Activated naive CD4-positive, alpha-beta T cell treated with anti-CD3 and anti-CD28 coated beads, Interleukin-2, amount 50 U/mL, for 72 hours (primary cell): ENCODE data around the gene LILRB1. TPM values are rescaled to one million over a fixed set of nuclear protein-coding genes. Genes with fewer than 3 reads are reported as not detected.
"Not testable (repeated sequence)": the region's sequence is repeated elsewhere in the genome, so short reads cannot be mapped to it uniquely, and the experiment has no call there.

Experiments used
- ATAC-seq, 2 donors: fragments of 150-1000 bp; cut with Tn5 transposase; 2 replicates each; pipeline ENCODE4 v1.10.0; 2021; ENCODE audit warnings: mild to moderate bottlenecking in 2 of 2, moderate library complexity in 2 of 2
- DNase-seq, 2 donors: peaks; one replicate each; pipeline ENCODE4 v3.0.0; 2021 to 2022; ENCODE audit warnings: low spot score in 2 of 2
- H3K27ac Mint-ChIP-seq, 2 donors: one replicate each; pipeline ENCODE4 v1.8.0; 2022; ENCODE audit warnings: mild to moderate bottlenecking in 2 of 2, mixed read lengths in 2 of 2
- H3K36me3 Mint-ChIP-seq, 2 donors: one replicate each; pipeline ENCODE4 v1.8.0; 2022; ENCODE audit warnings: mixed read lengths in 2 of 2
- H3K9me3 Mint-ChIP-seq, 2 donors: one replicate each; pipeline ENCODE4 v1.8.0; 2022; ENCODE audit warnings: mixed read lengths in 2 of 2
- total RNA-seq, 2 donors: library from RNA; stranded (reverse); gene quantifications; one replicate each; pipeline ENCODE4 v1.2.3, GENCODE V29; 2022

The LILRB1 gene
- total RNA-seq, 2 donors from 2014 or later, result 0.31 to 0.34 TPM

DNA sequence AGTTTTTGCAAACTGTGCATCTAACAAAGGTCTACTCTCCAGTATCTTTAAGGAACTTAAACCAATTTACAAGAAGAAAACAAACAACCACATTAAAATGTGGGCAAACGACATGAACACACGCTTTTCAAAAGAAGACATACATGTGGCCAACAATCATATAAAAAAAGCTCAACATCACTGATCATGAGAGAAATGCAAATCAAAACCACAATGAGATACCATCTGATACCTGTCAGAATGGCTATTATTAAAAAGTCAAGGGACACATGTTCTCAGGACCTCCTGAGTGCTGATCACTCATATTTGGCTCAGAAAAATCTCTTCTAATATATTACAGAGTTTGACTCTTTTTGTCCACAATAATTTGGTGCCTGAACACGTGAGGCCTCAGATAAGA, 14.2 kb upstream of the LILRB1 start:
- peaks cover 0 to 8% of the 10 kb centered on the region in 2 donors for H3K9me3 Mint-ChIP-seq
- no peaks in the 10 kb centered on the region for H3K36me3 Mint-ChIP-seq
- no peak for ATAC-seq
- H3K27ac Mint-ChIP-seq, result no peak overlapping the region
- DNase-seq, result no peak

- DNase-seq (no peak), ATAC-seq (no peak)
- Mint-ChIP-seq H3K36me3 (no peaks in the 10 kb centered on the region), H3K27ac (no peak overlapping the region), H3K9me3 (peaks cover 0 to 8% of the 10 kb centered on the region in 2 donors)
These were observed 13.3 kb upstream of the LILRB1 start for GRCh38 chr19:54616821-54617560.

- Mint-ChIP-seq H3K36me3 (no peaks in the 10 kb centered on the region), H3K27ac (no peak overlapping the region), H3K9me3 (no peaks in the 10 kb centered on the region)
- no peak for DNase-seq
- ATAC-seq, result no peak
These were observed 9.8 kb upstream of the LILRB1 start for GRCh38 chr19:54620464-54620863.

GRCh38 chr19:54622431-54622830, 7.9 kb upstream of the LILRB1 start:
- no peak overlapping the region for H3K27ac Mint-ChIP-seq
- no peak for DNase-seq
- H3K9me3 Mint-ChIP-seq, result no peaks in the 10 kb centered on the region
- peaks cover 0 to 2% of the 10 kb centered on the region in 2 donors for H3K36me3 Mint-ChIP-seq
- ATAC-seq, result no peak

DNA sequence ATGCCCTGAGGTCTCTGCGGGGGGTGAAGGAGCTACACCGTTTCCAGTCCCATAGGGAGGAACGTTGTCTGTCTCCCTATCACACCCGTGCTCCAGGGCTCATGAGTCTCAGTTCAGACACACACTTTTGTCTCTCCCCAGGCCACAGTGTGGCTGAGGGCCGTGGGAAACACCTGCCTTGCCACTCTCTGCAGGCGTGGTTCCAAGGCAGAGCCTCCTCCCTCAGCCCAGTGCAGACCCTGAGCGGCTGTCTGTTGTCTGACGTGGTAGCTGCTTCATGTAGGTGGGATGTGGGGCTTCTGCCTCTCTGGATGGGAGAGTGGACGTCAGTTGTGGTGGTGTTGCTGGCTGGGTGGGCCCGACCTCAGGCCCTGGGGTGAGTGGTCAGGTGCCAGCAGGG, 6.0 kb upstream of the LILRB1 start:
- not testable (repeated sequence) for ATAC-seq, H3K27ac Mint-ChIP-seq, H3K9me3 Mint-ChIP-seq, H3K36me3 Mint-ChIP-seq, DNase-seq

DNA sequence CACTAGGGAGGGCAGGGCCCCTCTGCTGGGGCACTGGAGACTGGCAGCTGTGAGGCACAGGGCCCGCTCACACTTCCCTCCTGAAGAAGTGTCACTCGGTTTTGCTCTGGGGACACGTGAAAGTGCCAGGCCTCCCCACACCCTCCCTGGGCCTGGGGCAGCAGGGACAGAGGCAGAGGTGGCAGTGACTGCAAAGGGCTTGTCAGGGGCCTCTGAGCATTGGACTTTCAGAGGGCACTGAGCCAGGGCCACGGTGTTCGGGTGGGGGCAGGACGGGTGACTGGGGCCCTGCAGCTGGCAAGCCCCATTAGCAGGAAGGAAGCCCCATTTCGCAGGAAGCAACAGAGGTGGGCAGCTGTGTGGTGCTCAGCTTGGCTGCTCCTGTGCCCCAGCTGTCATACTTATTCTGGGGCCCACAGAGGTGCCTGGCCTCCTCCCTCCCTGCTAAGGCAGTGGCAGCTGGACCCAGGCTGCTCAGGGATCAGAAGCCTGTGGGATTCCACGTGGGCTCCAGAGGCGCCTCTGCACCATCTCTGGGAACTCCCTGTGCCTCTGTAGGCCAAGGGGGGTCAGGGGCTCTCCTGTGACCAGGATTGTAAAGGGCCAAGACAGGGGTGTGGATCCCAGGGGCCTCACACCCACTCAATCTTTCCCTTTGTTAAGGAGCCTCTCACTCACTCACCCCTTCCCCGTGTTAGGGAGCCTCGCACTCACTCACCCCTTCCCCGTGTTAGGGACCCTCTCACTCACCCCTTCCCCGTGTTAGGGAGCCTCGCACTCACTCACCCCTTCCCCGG, 5.2 kb upstream of the LILRB1 start:
- H3K27ac Mint-ChIP-seq, DNase-seq, ATAC-seq, H3K9me3 Mint-ChIP-seq, H3K36me3 Mint-ChIP-seq: not testable (repeated sequence)

- peaks cover 0 to 8% of the 10 kb centered on the region in 2 donors for H3K36me3 Mint-ChIP-seq
- DNase-seq (no peak), ATAC-seq (no peak)
- no peak overlapping the region for H3K27ac Mint-ChIP-seq
- H3K9me3 Mint-ChIP-seq, result no peaks in the 10 kb centered on the region
These were observed 3.5 kb upstream of the LILRB1 start for GRCh38 chr19:54626757-54627156.

- DNase-seq, ATAC-seq, H3K9me3 Mint-ChIP-seq, H3K36me3 Mint-ChIP-seq, H3K27ac Mint-ChIP-seq: not testable (repeated sequence)
These were observed 2.4 kb upstream of the LILRB1 start for GRCh38 chr19:54627912-54628311.

DNA sequence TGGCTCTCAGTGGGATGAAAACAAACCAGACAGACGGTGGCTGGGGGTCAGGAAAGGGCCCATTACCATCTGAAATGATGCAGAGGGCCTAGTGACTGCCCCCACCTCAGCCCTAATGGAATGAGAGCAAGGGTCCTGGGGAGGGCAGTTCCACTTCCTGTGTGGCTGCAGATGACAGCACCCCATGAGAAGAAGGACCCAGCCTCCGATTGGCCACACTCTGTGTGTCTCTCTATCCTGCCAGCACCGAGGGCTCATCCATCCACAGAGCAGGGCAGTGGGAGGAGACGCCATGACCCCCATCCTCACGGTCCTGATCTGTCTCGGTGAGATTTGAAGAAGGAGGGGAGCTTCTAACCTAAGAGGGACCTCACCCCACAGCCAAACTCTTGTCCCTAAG, 498 bp downstream of the LILRB1 start:
- Mint-ChIP-seq H3K36me3 (peaks cover 0 to 8% of the 10 kb centered on the region in 2 donors), H3K27ac (no peak overlapping the region), H3K9me3 (no peaks in the 10 kb centered on the region)
- no peak for ATAC-seq
- DNase-seq, result no peak

DNA sequence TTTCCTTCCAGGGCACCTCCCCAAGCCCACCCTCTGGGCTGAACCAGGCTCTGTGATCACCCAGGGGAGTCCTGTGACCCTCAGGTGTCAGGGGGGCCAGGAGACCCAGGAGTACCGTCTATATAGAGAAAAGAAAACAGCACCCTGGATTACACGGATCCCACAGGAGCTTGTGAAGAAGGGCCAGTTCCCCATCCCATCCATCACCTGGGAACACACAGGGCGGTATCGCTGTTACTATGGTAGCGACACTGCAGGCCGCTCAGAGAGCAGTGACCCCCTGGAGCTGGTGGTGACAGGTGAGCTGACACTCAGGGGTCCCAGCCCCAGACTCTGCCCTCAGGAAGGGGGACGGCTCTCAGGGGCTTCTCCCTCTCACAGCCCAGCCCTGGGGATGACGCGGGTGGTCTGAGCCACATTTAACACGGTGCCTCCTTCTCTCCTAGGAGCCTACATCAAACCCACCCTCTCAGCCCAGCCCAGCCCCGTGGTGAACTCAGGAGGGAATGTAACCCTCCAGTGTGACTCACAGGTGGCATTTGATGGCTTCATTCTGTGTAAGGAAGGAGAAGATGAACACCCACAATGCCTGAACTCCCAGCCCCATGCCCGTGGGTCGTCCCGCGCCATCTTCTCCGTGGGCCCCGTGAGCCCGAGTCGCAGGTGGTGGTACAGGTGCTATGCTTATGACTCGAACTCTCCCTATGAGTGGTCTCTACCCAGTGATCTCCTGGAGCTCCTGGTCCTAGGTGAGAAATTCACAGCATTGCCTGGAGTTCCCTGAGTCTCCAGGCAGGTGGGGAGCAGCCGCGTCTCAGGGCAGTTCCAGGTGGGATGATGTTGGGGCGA, 1.4 kb downstream of the LILRB1 start:
- H3K27ac Mint-ChIP-seq, DNase-seq, H3K9me3 Mint-ChIP-seq, ATAC-seq, H3K36me3 Mint-ChIP-seq: not testable (repeated sequence)

DNA sequence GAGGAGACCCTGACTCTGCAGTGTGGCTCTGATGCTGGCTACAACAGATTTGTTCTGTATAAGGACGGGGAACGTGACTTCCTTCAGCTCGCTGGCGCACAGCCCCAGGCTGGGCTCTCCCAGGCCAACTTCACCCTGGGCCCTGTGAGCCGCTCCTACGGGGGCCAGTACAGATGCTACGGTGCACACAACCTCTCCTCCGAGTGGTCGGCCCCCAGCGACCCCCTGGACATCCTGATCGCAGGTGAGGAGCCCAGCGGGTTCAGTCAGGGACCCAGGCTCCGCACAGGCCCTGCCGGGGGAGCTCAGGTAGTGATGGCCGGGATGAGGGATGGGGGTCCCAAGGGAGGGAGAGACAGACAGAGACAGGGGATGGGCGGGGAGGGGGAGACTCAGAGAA, 2.2 kb downstream of the LILRB1 start:
- H3K36me3 Mint-ChIP-seq, DNase-seq, ATAC-seq, H3K27ac Mint-ChIP-seq, H3K9me3 Mint-ChIP-seq: not testable (repeated sequence)

GRCh38 chr19:54633401-54633800, 3.1 kb downstream of the LILRB1 start:
- Mint-ChIP-seq H3K9me3 (no peaks in the 10 kb centered on the region), H3K36me3 (no peaks in the 10 kb centered on the region), H3K27ac (no peak overlapping the region)
- ATAC-seq (no peak), DNase-seq (no peak)

DNA sequence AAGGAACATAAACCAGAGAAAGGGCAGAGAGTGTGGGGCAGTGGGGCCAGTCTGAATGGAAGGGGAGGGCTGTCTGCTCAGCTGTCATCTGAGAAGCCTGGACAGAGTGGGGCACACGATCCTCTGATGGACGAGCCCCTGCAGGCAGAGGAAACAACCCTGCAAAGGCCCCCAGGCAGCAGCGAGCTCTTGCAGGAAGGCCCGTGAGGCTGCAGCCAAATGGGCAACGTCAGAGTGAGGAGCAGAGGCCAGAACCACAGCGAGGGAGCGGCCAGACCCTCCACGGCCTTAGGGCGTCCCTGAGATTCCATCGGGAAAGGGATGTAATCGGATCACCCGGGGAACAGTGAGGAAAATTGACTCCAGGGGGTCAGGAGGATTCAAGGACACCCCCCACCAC, 5.8 kb downstream of the LILRB1 start:
- DNase-seq, H3K9me3 Mint-ChIP-seq, H3K27ac Mint-ChIP-seq, H3K36me3 Mint-ChIP-seq, ATAC-seq: not testable (repeated sequence)

- Mint-ChIP-seq H3K36me3 (no peaks in the 10 kb centered on the region), H3K27ac (no peak overlapping the region), H3K9me3 (no peaks in the 10 kb centered on the region)
- DNase-seq (no peak), ATAC-seq (no peak)
These were observed 8.4 kb downstream of the LILRB1 start for GRCh38 chr19:54638683-54639082.

- DNase-seq, H3K9me3 Mint-ChIP-seq, H3K36me3 Mint-ChIP-seq, ATAC-seq: not testable (repeated sequence)
- H3K27ac Mint-ChIP-seq, result peak overlapping the region in 1 of 2 donors; percentile 72
These were observed 12.7 kb downstream of the LILRB1 start for GRCh38 chr19:54642953-54643352.

DNA sequence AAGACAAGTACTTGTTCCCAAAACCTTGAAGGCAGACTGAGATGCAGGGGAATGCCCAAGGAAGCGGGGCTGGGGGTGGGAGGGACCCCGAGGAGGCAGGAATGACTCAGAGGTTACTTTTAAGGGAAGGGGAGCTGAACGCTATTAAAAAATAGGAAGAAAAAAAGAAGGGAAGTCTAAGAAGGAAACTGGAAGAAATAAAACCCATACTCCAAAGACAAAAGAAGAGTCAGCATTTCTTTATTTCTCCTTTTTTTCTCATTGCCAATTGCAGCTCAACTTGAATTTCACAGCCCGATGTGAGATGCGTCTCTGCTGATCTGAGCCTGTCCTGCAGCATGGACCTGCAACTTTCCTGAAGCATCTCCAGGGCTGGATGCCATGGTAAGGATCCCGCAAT, 13.3 kb downstream of the LILRB1 start:
- not testable (repeated sequence) for DNase-seq, H3K9me3 Mint-ChIP-seq, ATAC-seq, H3K36me3 Mint-ChIP-seq, H3K27ac Mint-ChIP-seq

DNA sequence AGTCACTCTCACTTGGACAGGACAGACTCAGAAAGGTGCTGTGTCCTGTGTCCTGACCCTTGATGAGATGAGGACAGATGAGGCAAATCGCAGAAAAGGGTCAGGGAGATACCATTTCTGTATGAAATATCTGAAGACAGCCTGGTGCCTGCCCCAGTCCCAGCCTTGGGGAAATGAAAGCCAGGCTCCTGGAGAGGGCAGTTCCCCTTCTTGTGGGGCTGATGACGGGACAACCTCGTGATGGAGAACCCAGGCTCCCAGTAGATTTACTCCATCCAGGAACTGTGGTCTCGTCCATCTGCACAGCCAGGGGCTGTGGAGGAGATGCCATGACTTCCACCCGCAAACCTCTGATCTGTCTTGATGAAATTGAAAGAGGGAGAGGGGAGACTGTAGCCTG, 13.8 kb downstream of the LILRB1 start:
- H3K9me3 Mint-ChIP-seq, result no peaks in the 10 kb centered on the region
- no peak for ATAC-seq
- H3K27ac Mint-ChIP-seq, result no peak overlapping the region

More for the DNA sequence above, 13.8 kb downstream of the LILRB1 start:
- DNase-seq, result no peak
- no peaks in the 10 kb centered on the region for H3K36me3 Mint-ChIP-seq
